Measurements from ENCODE around the gene PXMP2. TPM values are rescaled to one million over a fixed set of nuclear protein-coding genes. Genes with fewer than 3 reads are reported as not detected.

The PXMP2 gene
- total RNA-seq, 1 donor from 2014 or later = 18.6 TPM

GRCh38 chr12:132711080-132711843, 23.9 kb downstream of the PXMP2 start:
- Histone ChIP-seq H3K4me3 (peak overlapping the region; percentile 90), H3K9ac (peak overlapping the region; percentile 75), H3K36me3 (no peaks in the 10 kb centered on the region), H3K27me3 (no peaks in the 10 kb centered on the region), H3K27ac (peak overlapping the region; percentile 6), H3K4me1 (peaks cover 9% of the 10 kb centered on the region), H4K20me1 (ENCODE audit: low read depth) (peaks cover 27% of the 10 kb centered on the region), H3K79me2 (ENCODE audit: low read depth) (peaks cover 37% of the 10 kb centered on the region), H3K4me2 (peak overlapping the region; percentile 83), H3F3A (ENCODE audit: low read depth) (peaks cover 21% of the 10 kb centered on the region), H2AFZ (replicated peaks) (peak overlapping the region; percentile 68), H3K9me3 (ENCODE audit: low read depth) (no peaks in the 10 kb centered on the region)
- TF ChIP-seq EZH2phosphoT487 (IDR thresholded peaks at IDR 0.05) (no peak), CTCF (IDR thresholded peaks at IDR 0.05) (no peak)
- H3K4me1 Mint-ChIP-seq = peaks cover 11% of the 10 kb centered on the region
- peak; percentile 52 for DNase-seq (ENCODE audit: low spot score)
- peaks cover 8% of the 10 kb centered on the region for H3K36me3 Mint-ChIP-seq
- H3K9me3 Mint-ChIP-seq = no peaks in the 10 kb centered on the region
- peaks cover 13% of the 10 kb centered on the region for H3K27me3 Mint-ChIP-seq (ENCODE audit: insufficient read depth, low read depth)
- H3K4me3 Mint-ChIP-seq = peak overlapping the region; percentile 90
- H3K27ac Mint-ChIP-seq = no peak overlapping the region

GRCh38 chr12:132713123-132713522, 25.7 kb downstream of the PXMP2 start:
- H3K4me2 ChIP-seq = no peak overlapping the region
- H3K27ac ChIP-seq = no peak overlapping the region
- H3K79me2 ChIP-seq (ENCODE audit: low read depth) = peaks cover 37% of the 10 kb centered on the region
- no peak overlapping the region for H3K9ac ChIP-seq
- H4K20me1 ChIP-seq (ENCODE audit: low read depth) = peaks cover 27% of the 10 kb centered on the region
- H3K27me3 ChIP-seq = no peaks in the 10 kb centered on the region
- H3K4me1 ChIP-seq = peaks cover 9% of the 10 kb centered on the region
- H3K36me3 Mint-ChIP-seq = peaks cover 7% of the 10 kb centered on the region
- DNase-seq (ENCODE audit: low spot score) = no peak
- H3K27ac Mint-ChIP-seq = no peak overlapping the region
- no peak overlapping the region for H2AFZ ChIP-seq (replicated peaks)
- no peaks in the 10 kb centered on the region for H3K9me3 ChIP-seq (ENCODE audit: low read depth)
- H3K9me3 Mint-ChIP-seq = no peaks in the 10 kb centered on the region
- H3K4me1 Mint-ChIP-seq = peaks cover 8% of the 10 kb centered on the region
- H3K4me3 ChIP-seq = no peak overlapping the region
- H3K27me3 Mint-ChIP-seq (ENCODE audit: insufficient read depth, low read depth) = peaks cover 10% of the 10 kb centered on the region
- peak overlapping the region; percentile 72 for H3K4me3 Mint-ChIP-seq
- peaks cover 18% of the 10 kb centered on the region for H3F3A ChIP-seq (ENCODE audit: low read depth)
- TF ChIP-seq EZH2 (IDR thresholded peaks at IDR 0.05) = no peak
- TF ChIP-seq EZH2phosphoT487 (IDR thresholded peaks at IDR 0.05) = no peak
- no peaks in the 10 kb centered on the region for H3K36me3 ChIP-seq

GRCh38 chr12:132715874-132716273, 28.5 kb downstream of the PXMP2 start:
- DNase-seq (ENCODE audit: low spot score) = no peak
- H3K4me1 ChIP-seq = peaks cover 5% of the 10 kb centered on the region
- no peaks in the 10 kb centered on the region for H3K36me3 ChIP-seq
- no peaks in the 10 kb centered on the region for H3K9me3 ChIP-seq (ENCODE audit: low read depth)
- no peak overlapping the region for H3K9ac ChIP-seq
- no peaks in the 10 kb centered on the region for H3K27me3 ChIP-seq
- Mint-ChIP-seq H3K4me1 (peaks cover 3% of the 10 kb centered on the region), H3K27me3 (ENCODE audit: insufficient read depth, low read depth) (peaks cover 4% of the 10 kb centered on the region), H3K27ac (no peak overlapping the region), H3K36me3 (peaks cover 14% of the 10 kb centered on the region), H3K9me3 (no peaks in the 10 kb centered on the region), H3K4me3 (no peak overlapping the region)
- H3F3A ChIP-seq (ENCODE audit: low read depth) = peaks cover 5% of the 10 kb centered on the region
- H2AFZ ChIP-seq (replicated peaks) = no peak overlapping the region
- H3K79me2 ChIP-seq (ENCODE audit: low read depth) = peaks cover 37% of the 10 kb centered on the region
- peaks cover 27% of the 10 kb centered on the region for H4K20me1 ChIP-seq (ENCODE audit: low read depth)
- H3K27ac ChIP-seq = no peak overlapping the region
- no peak overlapping the region for H3K4me2 ChIP-seq
- no peak overlapping the region for H3K4me3 ChIP-seq
- TF ChIP-seq EZH2phosphoT487 (IDR thresholded peaks at IDR 0.05) (no peak), CTCF (IDR thresholded peaks at IDR 0.05) (no peak), EZH2 (IDR thresholded peaks at IDR 0.05) (no peak)

GRCh38 chr12:132716356-132716755, 29.0 kb downstream of the PXMP2 start:
- Histone ChIP-seq H3K4me2 (no peak overlapping the region), H3K9ac (no peak overlapping the region), H4K20me1 (ENCODE audit: low read depth) (peaks cover 25% of the 10 kb centered on the region), H3K9me3 (ENCODE audit: low read depth) (no peaks in the 10 kb centered on the region), H3F3A (ENCODE audit: low read depth) (peaks cover under 1% of the 10 kb centered on the region), H3K27ac (no peak overlapping the region), H3K79me2 (ENCODE audit: low read depth) (peaks cover 32% of the 10 kb centered on the region), H3K27me3 (no peaks in the 10 kb centered on the region), H3K4me3 (no peak overlapping the region), H3K4me1 (peaks cover 5% of the 10 kb centered on the region), H3K36me3 (no peaks in the 10 kb centered on the region), H2AFZ (replicated peaks) (no peak overlapping the region)
- DNase-seq (ENCODE audit: low spot score) = no peak
- H3K4me1 Mint-ChIP-seq = peaks cover 3% of the 10 kb centered on the region
- H3K9me3 Mint-ChIP-seq = no peaks in the 10 kb centered on the region
- TF ChIP-seq EZH2phosphoT487 (IDR thresholded peaks at IDR 0.05) (no peak), EZH2 (IDR thresholded peaks at IDR 0.05) (no peak), CTCF (IDR thresholded peaks at IDR 0.05) (no peak)
- no peak overlapping the region for H3K4me3 Mint-ChIP-seq
- peaks cover 4% of the 10 kb centered on the region for H3K27me3 Mint-ChIP-seq (ENCODE audit: insufficient read depth, low read depth)
- peaks cover 15% of the 10 kb centered on the region for H3K36me3 Mint-ChIP-seq
- H3K27ac Mint-ChIP-seq = no peak overlapping the region

All from neural progenitor cell (in vitro differentiated cells).